Upper lobe of left lung (tissue), 6 donors: ENCODE measurements around the gene MFRP. TPM values are rescaled to one million over a fixed set of nuclear protein-coding genes. Genes with fewer than 3 reads are reported as not detected.

ENCODE experiments used
- ATAC-seq, 2 donors: fragments of 200-7000 bp; cut with Tn5 transposase; one replicate each; pipeline ENCODE4 v1.9.1; 2022; ENCODE audit warnings: mild to moderate bottlenecking in 2 of 2, moderate library complexity in 2 of 2; ENCODE audit not compliant: low FRiP score in 2 of 2
- DNase-seq, 2 donors: peaks; one replicate each; pipeline ENCODE4 v3.0.0-alpha.2; 2019 to 2020
- H3K27ac ChIP-seq, 4 donors: fragments of 200-600 bp; sonication (generic); one replicate each; pipeline ENCODE4 v1.5.1; 2016 to 2019
- H3K27me3 ChIP-seq, 4 donors: fragments of 200-600 bp; sonication (generic); one replicate each; pipeline ENCODE4 v1.5.1; 2017 to 2019
- H3K36me3 ChIP-seq, 4 donors: fragments of 200-600 bp; sonication (generic); one replicate each; pipeline ENCODE4 v1.5.1; 2016 to 2019
- H3K4me1 ChIP-seq, 4 donors: fragments of 200-600 bp; sonication (generic); one replicate each; pipeline ENCODE4 v1.5.1; 2018 to 2019
- H3K4me3 ChIP-seq, 4 donors: fragments of 200-600 bp; sonication (generic); one replicate each; pipeline ENCODE4 v1.5.1; 2017 to 2019; ENCODE audit warnings: mild to moderate bottlenecking in 2 of 4, moderate library complexity in 1 of 4
- H3K9me3 ChIP-seq, 4 donors: fragments of 200-600 bp; sonication (generic); one replicate each; pipeline ENCODE4 v1.5.1; 2018 to 2019
- EP300 ChIP-seq, 4 donors: sonication (generic); formaldehyde crosslinking; IDR thresholded peaks; one replicate each; pipeline ENCODE4 v1.5.1; 2017; ENCODE audit warnings: antibody characterized with exemption in 4 of 4, control low read depth in 2 of 4
- POLR2A ChIP-seq, 4 donors: fragments of 450-650 bp; IDR thresholded peaks; one replicate each; pipeline ENCODE4 v1.5.1; 2016 to 2017; ENCODE audit warnings: antibody characterized with exemption in 4 of 4, mild to moderate bottlenecking in 2 of 4
- POLR2AphosphoS5 ChIP-seq, 2 donors: sonication (generic); formaldehyde crosslinking; IDR thresholded peaks; one replicate each; pipeline ENCODE4 v1.5.1; 2017; ENCODE audit warnings: antibody characterized with exemption in 2 of 2
- WGBS, 2 donors: methylation state at CpG; one replicate each; pipeline ENCODE4 v1.1.5; 2017 to 2018; 5-methylcytosine and 5-hydroxymethylcytosine counted together
- total RNA-seq, 6 donors: library from RNA; depleted of rRNA in 4 of 6; stranded (reverse); fragments of >200 nt in 4 of 6; gene quantifications; one replicate each; pipeline versions ENCODE4 v1.1.0 to v1.2.1, GENCODE V29; 2016 to 2021
- TF ChIP-seq, protein P1 (sequence below), 6 experiments: fragments of 450-650 bp in 4 of 6; fragments of 200-600 bp in 2 of 6; sonication (generic) in 2 of 6; IDR thresholded peaks; one replicate each; pipeline ENCODE4 v1.5.1; 2016 to 2019; ENCODE audit warnings: antibody characterized with exemption in 6 of 6
- donor health status: DM: no; HTN: no; CAD: no; lungs with moderate emphysema.
- donor health status: DM: no; HTN: yes; CAD: no; lungs with severe emphysema.

MFRP gene
- total RNA-seq, 6 donors from 2014 or later: not detected

DNA sequence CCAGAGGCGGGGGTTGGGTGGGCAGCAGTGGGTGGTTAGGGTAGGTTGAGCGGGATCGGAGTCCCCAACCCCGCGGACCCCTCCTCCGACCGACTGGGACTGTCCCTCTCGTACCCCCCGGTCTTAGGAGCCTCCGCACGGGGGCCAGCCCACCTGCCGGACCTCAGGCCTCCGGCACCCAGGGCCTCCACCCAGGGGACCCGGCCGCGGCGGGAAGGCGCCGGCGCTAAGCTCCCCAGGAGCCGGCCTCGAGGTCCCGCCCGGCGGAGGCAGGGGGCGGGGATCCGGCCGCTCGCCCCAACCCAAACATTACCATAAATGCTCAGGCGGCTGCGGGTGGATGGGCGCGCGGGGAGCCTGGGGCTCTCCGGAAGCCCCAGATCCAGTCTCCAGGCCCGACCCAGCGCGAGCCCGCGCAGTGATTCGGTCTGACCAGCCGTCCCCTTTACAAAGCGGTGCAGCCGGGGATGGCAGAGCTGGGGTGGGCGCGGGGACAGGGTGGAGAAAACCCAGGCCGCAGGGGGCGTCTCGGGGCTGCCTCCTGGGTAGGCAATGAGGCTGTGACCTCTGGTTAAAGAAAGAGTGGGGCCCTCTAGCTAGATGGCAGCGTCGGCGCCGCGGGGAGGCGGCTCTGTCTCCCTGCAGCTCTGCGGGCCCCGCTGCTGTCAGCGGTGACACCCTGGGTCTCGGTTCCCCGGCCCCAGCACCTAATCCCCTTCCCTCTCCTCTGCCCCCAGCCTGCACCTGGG lies 25.6 kb downstream of the MFRP start:
- TF ChIP-seq POLR2A (IDR thresholded peaks at IDR 0.05): peak in 2 of 4 donors; percentile 30 to 56
- peak in 1 of 2 donors; percentile 40 for TF ChIP-seq POLR2AphosphoS5 (IDR thresholded peaks at IDR 0.05)
- no peak for TF ChIP-seq EP300 (IDR thresholded peaks at IDR 0.05)
- TF ChIP-seq, protein P1, sequence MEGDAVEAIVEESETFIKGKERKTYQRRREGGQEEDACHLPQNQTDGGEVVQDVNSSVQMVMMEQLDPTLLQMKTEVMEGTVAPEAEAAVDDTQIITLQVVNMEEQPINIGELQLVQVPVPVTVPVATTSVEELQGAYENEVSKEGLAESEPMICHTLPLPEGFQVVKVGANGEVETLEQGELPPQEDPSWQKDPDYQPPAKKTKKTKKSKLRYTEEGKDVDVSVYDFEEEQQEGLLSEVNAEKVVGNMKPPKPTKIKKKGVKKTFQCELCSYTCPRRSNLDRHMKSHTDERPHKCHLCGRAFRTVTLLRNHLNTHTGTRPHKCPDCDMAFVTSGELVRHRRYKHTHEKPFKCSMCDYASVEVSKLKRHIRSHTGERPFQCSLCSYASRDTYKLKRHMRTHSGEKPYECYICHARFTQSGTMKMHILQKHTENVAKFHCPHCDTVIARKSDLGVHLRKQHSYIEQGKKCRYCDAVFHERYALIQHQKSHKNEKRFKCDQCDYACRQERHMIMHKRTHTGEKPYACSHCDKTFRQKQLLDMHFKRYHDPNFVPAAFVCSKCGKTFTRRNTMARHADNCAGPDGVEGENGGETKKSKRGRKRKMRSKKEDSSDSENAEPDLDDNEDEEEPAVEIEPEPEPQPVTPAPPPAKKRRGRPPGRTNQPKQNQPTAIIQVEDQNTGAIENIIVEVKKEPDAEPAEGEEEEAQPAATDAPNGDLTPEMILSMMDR (IDR thresholded peaks at IDR 0.05): no peak
- DNase-seq (peak; percentile 45 to 92), ATAC-seq (peak; percentile 47 to 67)
- Histone ChIP-seq H3K27me3 (peaks cover 0 to 25% (median 10%) of the 10 kb centered on the region in 4 donors), H3K27ac (peak overlapping the region; percentile 88 to 96 (median 92)), H3K9me3 (no peaks in the 10 kb centered on the region), H3K4me1 (peaks cover 46 to 67% (median 53%) of the 10 kb centered on the region in 4 donors), H3K36me3 (no peaks in the 10 kb centered on the region), H3K4me3 (peak overlapping the region; percentile 8 to 59 (median 49))
- WGBS, 2 donors: 3 to 9% methylated on average over 12 to 22 of the region's 60 CpGs

DNA sequence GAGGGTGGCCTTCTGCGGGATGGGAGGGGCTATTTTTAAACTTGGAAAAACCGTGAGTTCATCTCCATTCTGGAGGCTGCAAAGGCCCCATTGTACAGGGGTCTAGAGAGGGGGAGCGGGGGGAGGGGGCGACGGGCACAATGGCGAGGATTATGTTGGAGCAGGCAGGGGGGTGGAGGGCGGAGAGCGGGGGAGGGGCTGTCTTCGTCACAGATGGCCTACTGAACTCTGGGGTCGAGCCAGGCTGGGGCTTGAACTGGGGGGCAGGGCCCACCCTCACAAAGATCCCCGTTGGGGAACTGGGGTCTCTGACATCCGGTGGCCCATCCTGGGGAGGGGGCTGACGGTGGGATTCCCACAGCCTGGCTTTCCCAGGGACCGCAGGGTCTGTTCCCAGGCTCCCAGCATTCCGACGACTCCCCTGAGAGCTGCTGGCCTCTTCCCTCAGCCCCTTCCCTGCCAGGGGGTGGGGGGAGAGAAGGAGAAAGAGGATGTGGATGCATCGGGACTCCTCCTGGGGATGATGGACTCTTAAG lies 26.2 kb downstream of the MFRP start:
- Histone ChIP-seq H3K27ac (peak overlapping the region; percentile 88 to 96 (median 92)), H3K27me3 (peaks cover 0 to 31% (median 13%) of the 10 kb centered on the region in 4 donors), H3K36me3 (no peaks in the 10 kb centered on the region), H3K4me3 (peak overlapping the region in 3 of 4 donors; percentile 41 to 59 (median 57)), H3K9me3 (no peaks in the 10 kb centered on the region), H3K4me1 (peaks cover 52 to 74% (median 60%) of the 10 kb centered on the region in 4 donors)
- DNase-seq (peak in 1 of 2 donors; percentile 46), ATAC-seq (no peak)
- TF ChIP-seq POLR2A (IDR thresholded peaks at IDR 0.05) (no peak), POLR2AphosphoS5 (IDR thresholded peaks at IDR 0.05) (no peak), EP300 (IDR thresholded peaks at IDR 0.05) (no peak)
- TF ChIP-seq, protein P1 (IDR thresholded peaks at IDR 0.05): no peak
- 36 to 46% methylated on average over 14 to 15 of the region's 17 CpGs for WGBS, 2 donors

DNA sequence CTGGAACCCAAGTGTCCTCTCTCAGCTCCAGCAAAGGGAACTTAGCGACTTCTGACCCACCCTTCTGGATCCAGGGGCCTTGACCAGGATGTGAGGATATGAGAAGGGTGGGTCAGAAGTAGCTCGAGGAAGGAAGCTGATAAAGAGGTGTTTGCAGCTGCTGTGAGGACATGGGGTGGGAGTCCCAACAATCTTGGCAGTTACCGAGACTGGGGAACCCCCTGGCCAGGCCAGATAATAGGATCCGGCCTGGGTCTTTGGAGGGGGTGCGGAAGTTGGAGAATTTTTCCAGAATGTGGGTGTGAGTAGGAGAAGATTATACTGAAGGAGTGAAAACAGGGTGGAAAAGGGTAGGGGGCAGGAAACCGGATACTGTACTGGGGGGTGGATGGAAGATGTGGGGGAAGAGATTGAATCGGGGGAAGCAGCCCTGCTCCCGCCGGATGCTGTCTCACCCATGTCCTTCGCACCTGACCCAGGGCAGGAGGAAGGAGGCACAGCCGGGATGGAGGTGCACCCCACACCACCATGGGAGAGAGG lies 26.7 kb downstream of the MFRP start:
- peaks cover 0 to under 1% (median 0%) of the 10 kb centered on the region in 4 donors for H3K36me3 ChIP-seq
- no peak for DNase-seq
- WGBS, 2 donors: 41 to 52% methylated on average over 11 of the region's 11 CpGs
- H3K9me3 ChIP-seq: no peaks in the 10 kb centered on the region
- ATAC-seq: no peak
- H3K27ac ChIP-seq: peak overlapping the region; percentile 88 to 96 (median 92)
- H3K4me3 ChIP-seq: peak overlapping the region in 1 of 4 donors; percentile 57
- peaks cover 55 to 79% (median 64%) of the 10 kb centered on the region in 4 donors for H3K4me1 ChIP-seq
- TF ChIP-seq POLR2A (IDR thresholded peaks at IDR 0.05) (no peak), POLR2AphosphoS5 (IDR thresholded peaks at IDR 0.05) (peak in 1 of 2 donors; percentile 58), EP300 (IDR thresholded peaks at IDR 0.05) (peak in 1 of 4 donors; percentile 43)
- H3K27me3 ChIP-seq: peaks cover 0 to 36% (median 15%) of the 10 kb centered on the region in 4 donors

DNA sequence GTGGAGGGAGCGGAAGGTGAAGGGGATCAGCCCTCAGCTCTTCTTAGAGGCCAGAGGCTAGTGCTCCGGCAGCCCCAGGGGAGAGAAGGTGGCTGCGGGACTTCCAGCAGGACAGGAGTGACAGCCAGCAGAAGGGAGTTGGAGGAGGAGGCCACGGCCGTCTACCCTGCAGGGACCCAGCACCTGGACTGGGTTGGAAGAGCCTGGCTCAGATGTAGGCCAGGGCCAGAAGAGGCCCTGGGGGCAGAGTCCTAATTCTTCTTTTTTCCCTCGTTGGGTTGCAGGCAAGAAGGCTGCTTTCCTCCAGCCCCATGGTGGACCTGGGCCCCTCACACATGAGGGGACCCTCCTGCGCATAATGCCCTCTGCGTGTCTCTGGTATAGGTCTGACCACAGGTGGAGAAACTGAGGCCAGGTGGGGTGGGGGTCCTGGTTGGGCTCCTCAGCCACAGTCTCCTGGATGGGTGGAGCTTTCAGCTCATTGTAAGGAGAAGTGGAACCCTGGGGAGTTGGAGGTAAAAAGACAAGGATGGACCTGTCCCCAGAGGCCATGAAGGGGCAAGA lies 27.3 kb downstream of the MFRP start:
- TF ChIP-seq, protein P1 (IDR thresholded peaks at IDR 0.05): peak in 1 of 6 experiments; percentile 13
- TF ChIP-seq POLR2AphosphoS5 (IDR thresholded peaks at IDR 0.05) (no peak), EP300 (IDR thresholded peaks at IDR 0.05) (no peak)
- 76 to 85% methylated on average over 7 to 8 of the region's 8 CpGs for WGBS, 2 donors
- Histone ChIP-seq H3K27ac (peak overlapping the region; percentile 88 to 96 (median 92)), H3K27me3 (peaks cover 0 to 36% (median 15%) of the 10 kb centered on the region in 4 donors), H3K4me3 (peak overlapping the region in 1 of 4 donors; percentile 11), H3K9me3 (no peaks in the 10 kb centered on the region), H3K36me3 (peaks cover 0 to 6% (median 0%) of the 10 kb centered on the region in 4 donors), H3K4me1 (peaks cover 55 to 79% (median 64%) of the 10 kb centered on the region in 4 donors)
- DNase-seq (no peak), ATAC-seq (no peak)
